Gastrocnemius medialis (tissue), 4 donors: ENCODE measurements around the gene PPARG. TPM values are rescaled to one million over a fixed set of nuclear protein-coding genes. Genes with fewer than 3 reads are reported as not detected.

Source experiments
- ATAC-seq, 2 donors: fragments of 150-250 bp; one replicate each; pipeline ENCODE4 v1.9.1; 2016
- DNase-seq, 2 donors: peaks; one replicate each; pipeline ENCODE4 v3.0.0-alpha.2; 2019
- H3K27ac ChIP-seq, 4 donors: fragments of 200-600 bp; sonication (generic); 1 replicate in 1 of 4; 2 replicates in 3 of 4; pipeline ENCODE4 v1.5.1; 2016 to 2018; ENCODE audit warnings: mild to moderate bottlenecking in 2 of 4, moderate library complexity in 1 of 4
- H3K27me3 ChIP-seq, 3 donors: fragments of 200-600 bp; sonication (generic) in 2 of 3; 1 replicate in 1 of 3; 2 replicates in 2 of 3; pipeline versions ENCODE4 v1.5.1 to v1.6.0; 2016 to 2019; ENCODE audit warnings: mild to moderate bottlenecking in 1 of 3, moderate library complexity in 1 of 3
- H3K36me3 ChIP-seq, 2 donors: fragments of 200-600 bp; sonication (generic) in 1 of 2; one replicate each; pipeline ENCODE4 v1.5.1; 2017 to 2018
- H3K4me1 ChIP-seq, 2 donors: fragments of 200-600 bp; sonication (generic) in 1 of 2; one replicate each; pipeline ENCODE4 v1.5.1; 2016 to 2017; ENCODE audit warnings: mild to moderate bottlenecking in 2 of 2
- H3K4me3 ChIP-seq, 4 donors: fragments of 200-600 bp; sonication (generic) in 3 of 4; 1 replicate in 1 of 4; 2 replicates in 3 of 4; pipeline ENCODE4 v1.5.1; 2016 to 2019; ENCODE audit warnings: mild to moderate bottlenecking in 2 of 4
- H3K9me3 ChIP-seq, 3 donors: fragments of 200-600 bp; sonication (generic) in 2 of 3; 1 replicate in 1 of 3; 2 replicates in 2 of 3; pipeline ENCODE4 v1.5.1; 2016 to 2019
- CTCF ChIP-seq, 5 experiments: fragments of 450-650 bp in 3 of 5; fragments of 200-600 bp in 2 of 5; sonication (generic) in 2 of 5; IDR thresholded peaks in 4 of 5; conservative IDR thresholded peaks in 1 of 5; 1 replicate in 4 of 5; 2 replicates in 1 of 5; pipeline ENCODE4 v1.5.1; 2016 to 2019; ENCODE audit warnings: antibody characterized with exemption in 5 of 5, mild to moderate bottlenecking in 3 of 5, moderate library complexity in 3 of 5
- POLR2A ChIP-seq, 2 donors: fragments of 450-650 bp; IDR thresholded peaks; one replicate each; pipeline ENCODE4 v1.6.1; 2017; ENCODE audit warnings: antibody characterized with exemption in 2 of 2, mild to moderate bottlenecking in 2 of 2, moderate library complexity in 2 of 2
- in situ Hi-C, 4 donors: fragments of 200-750 bp; cut with MboI; loops; one replicate each; pipeline versions ENCODE4 v1.15.0 to v1.8.0; 2017; ENCODE audit warnings: low sequenced_read_pairs in 4 of 4
- intact Hi-C: fragments of 100-400 bp; cut with DNase I; formaldehyde crosslinking; loops from one replicate; pipeline ENCODE4 v1.15.1; 2023; ENCODE audit warnings: low total_unique reads
- total RNA-seq, 4 donors: library from RNA; depleted of rRNA; stranded (reverse); fragments of >200 nt; gene quantifications; one replicate each; pipeline versions ENCODE4 v1.1.0 to v1.2.3, GENCODE V29; 2016

PPARG gene
- total RNA-seq, 4 donors from 2014 or later: 4.9 to 10.6 (median 8.5) TPM

GRCh38 chr3:12328837-12329462 lies 40.1 kb downstream of the PPARG start:
- Histone ChIP-seq H3K4me3 (no peak overlapping the region), H3K36me3 (no peaks in the 10 kb centered on the region), H3K27ac (no peak overlapping the region), H3K27me3 (no peaks in the 10 kb centered on the region), H3K9me3 (no peaks in the 10 kb centered on the region), H3K4me1 (no peaks in the 10 kb centered on the region)
- in situ Hi-C loops (no loop called here), intact Hi-C loops (no loop called here)
- ATAC-seq: no peak
- no peak for DNase-seq
- TF ChIP-seq CTCF (IDR thresholded peaks at IDR 0.05 in 4 of 5, conservative IDR thresholded peaks at IDR 0.05 in 1 of 5) (no peak), POLR2A (IDR thresholded peaks at IDR 0.05) (no peak)

DNA sequence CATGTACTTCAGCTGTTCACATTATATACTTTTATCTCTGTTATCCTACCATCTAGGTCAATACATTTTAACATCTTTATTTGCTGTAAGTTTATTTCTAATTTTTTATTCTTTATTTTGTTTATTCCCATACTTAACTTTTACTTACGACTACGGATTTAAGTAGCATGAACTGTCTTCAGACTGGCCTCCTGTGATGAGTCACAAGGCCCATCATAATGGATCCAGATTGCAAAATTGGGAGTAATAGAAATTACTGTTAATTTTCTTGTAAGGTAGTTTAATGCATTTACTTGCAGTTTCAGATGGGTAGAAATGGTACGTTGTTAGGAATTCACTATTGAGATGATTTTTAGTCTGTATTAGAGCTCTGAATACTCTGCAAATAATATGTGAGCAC lies 45.9 kb downstream of the PPARG start:
- TF ChIP-seq POLR2A (IDR thresholded peaks at IDR 0.05) (no peak), CTCF (IDR thresholded peaks at IDR 0.05 in 4 of 5, conservative IDR thresholded peaks at IDR 0.05 in 1 of 5) (no peak)
- ATAC-seq (no peak), DNase-seq (no peak)
- Histone ChIP-seq H3K36me3 (no peaks in the 10 kb centered on the region), H3K27ac (no peak overlapping the region), H3K4me1 (no peaks in the 10 kb centered on the region), H3K27me3 (no peaks in the 10 kb centered on the region), H3K4me3 (no peak overlapping the region), H3K9me3 (no peaks in the 10 kb centered on the region)
- intact Hi-C loops: no loop called here
- in situ Hi-C loops: no loop called here

DNA sequence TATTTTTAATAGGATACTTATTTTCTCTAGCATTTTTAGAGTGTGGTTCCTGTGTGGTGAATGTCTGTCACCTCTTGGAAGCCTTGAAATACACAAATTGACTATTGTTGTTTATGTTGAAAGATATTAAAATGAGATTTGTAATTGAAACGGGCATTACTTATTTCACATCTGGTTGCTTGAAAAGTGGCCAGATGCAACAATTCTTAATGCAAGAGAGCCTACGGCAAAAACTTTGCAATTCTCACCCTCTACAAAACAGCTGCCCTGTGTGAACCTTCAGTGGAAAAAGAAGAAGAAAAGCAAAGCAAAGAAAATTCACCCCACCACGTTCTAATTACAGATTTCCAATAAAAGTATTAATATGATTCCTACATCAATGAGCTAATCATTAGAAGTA lies 46.6 kb downstream of the PPARG start:
- H3K36me3 ChIP-seq: no peaks in the 10 kb centered on the region
- H3K27ac ChIP-seq: no peak overlapping the region
- H3K9me3 ChIP-seq: no peaks in the 10 kb centered on the region
- DNase-seq: no peak
- TF ChIP-seq CTCF (IDR thresholded peaks at IDR 0.05 in 4 of 5, conservative IDR thresholded peaks at IDR 0.05 in 1 of 5): no peak
- TF ChIP-seq POLR2A (IDR thresholded peaks at IDR 0.05): no peak
- ATAC-seq: no peak
- intact Hi-C loops (no loop called here), in situ Hi-C loops (no loop called here)
- H3K27me3 ChIP-seq: no peaks in the 10 kb centered on the region
- no peak overlapping the region for H3K4me3 ChIP-seq
- H3K4me1 ChIP-seq: no peaks in the 10 kb centered on the region

DNA sequence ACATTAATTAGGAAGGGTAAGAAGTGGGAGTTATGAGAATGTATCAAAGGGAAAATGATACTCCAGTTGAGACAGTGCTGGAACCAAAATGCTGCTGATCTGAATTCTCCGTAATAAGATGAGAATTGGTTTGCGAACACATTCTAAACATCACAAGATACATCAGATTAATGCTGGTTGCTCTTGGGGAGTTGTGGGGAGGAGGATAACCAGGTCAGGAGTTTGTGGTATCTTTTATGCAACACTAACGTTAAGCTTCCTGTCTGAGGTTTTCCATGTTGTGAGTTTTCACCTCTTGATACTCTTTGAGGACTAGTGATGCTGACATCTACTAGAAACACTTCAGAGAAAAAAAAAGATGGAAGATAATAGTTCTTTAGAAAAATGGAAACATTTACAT lies 47.2 kb downstream of the PPARG start:
- no peak for DNase-seq
- in situ Hi-C loops: no loop called here
- Histone ChIP-seq H3K4me1 (no peaks in the 10 kb centered on the region), H3K27me3 (no peaks in the 10 kb centered on the region), H3K36me3 (no peaks in the 10 kb centered on the region), H3K9me3 (no peaks in the 10 kb centered on the region), H3K4me3 (no peak overlapping the region), H3K27ac (no peak overlapping the region)
- ATAC-seq: no peak
- intact Hi-C loops: no loop called here
- TF ChIP-seq POLR2A (IDR thresholded peaks at IDR 0.05): no peak
- TF ChIP-seq CTCF (IDR thresholded peaks at IDR 0.05 in 4 of 5, conservative IDR thresholded peaks at IDR 0.05 in 1 of 5): no peak
